Stomach (tissue), 4 donors: ENCODE data around the gene SVIL.

ENCODE experiments used
- CTCF ChIP-seq, 7 experiments: fragments of 450-650 bp in 4 of 7; fragments of 200-600 bp in 3 of 7; sonication (generic) in 3 of 7; IDR thresholded peaks; one replicate each; pipeline ENCODE4 v1.5.1; 2016 to 2019; ENCODE audit warnings: antibody characterized with exemption in 7 of 7, control low read depth in 2 of 7, mild to moderate bottlenecking in 1 of 7
- EP300 ChIP-seq: sonication (generic); formaldehyde crosslinking; IDR thresholded peaks from one replicate; pipeline ENCODE4 v1.6.1; 2017; ENCODE audit warnings: antibody characterized with exemption
- POLR2A ChIP-seq, 4 donors: fragments of 450-650 bp; IDR thresholded peaks; one replicate each; pipeline ENCODE4 v1.6.1; 2016; ENCODE audit warnings: antibody characterized with exemption in 4 of 4, control low read depth in 2 of 4, mild to moderate bottlenecking in 1 of 4, moderate library complexity in 1 of 4
- POLR2AphosphoS5 ChIP-seq, 3 donors: sonication (generic); formaldehyde crosslinking; IDR thresholded peaks; one replicate each; pipeline ENCODE4 v1.6.1; 2016; ENCODE audit warnings: antibody characterized with exemption in 3 of 3

DNA sequence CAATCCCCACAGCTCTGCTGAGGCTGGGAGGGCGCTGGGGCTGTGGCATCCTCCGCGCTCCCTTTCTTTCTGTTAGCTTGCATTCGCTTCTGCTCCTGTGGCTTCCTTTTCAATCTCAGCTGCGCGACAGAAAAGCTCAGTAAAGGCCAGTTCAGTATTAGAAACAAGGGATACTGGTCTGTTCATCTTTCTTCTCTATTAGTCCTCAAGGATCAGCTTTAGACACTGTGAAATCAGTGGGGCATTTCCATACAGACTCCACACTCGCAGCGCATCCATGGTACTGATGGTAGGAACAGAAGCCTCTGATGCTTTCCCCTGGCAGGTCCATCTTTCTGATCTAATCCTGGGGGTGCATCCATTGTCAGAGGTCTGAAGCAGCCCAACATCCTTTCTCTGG lies 182.2 kb downstream of the SVIL start:
- TF ChIP-seq POLR2AphosphoS5 (IDR thresholded peaks at IDR 0.05) (no peak), EP300 (no peak), CTCF (IDR thresholded peaks at IDR 0.05) (no peak), POLR2A (IDR thresholded peaks at IDR 0.05) (no peak)
